Choroid plexus epithelial cell (primary cell): Measurements from ENCODE around the gene CD38.

Source experiments
- DNase-seq: peaks from one replicate; pipeline ENCODE4 v3.0.0-alpha.2; 2010; ENCODE audit warnings: low read depth
- H3K4me3 ChIP-seq: 2 replicates; pipeline ENCODE4 v1.5.1; 2011; ENCODE audit warnings: low read depth, mild to moderate bottlenecking, control low read depth, low read length, moderate library complexity
- TF ChIP-seq, protein P1 (sequence below): conservative IDR thresholded peaks from 2 replicates; pipeline ENCODE4 v1.5.1; 2011; ENCODE audit warnings: low read depth, mild to moderate bottlenecking, control low read depth, inconsistent platforms, low read length, moderate library complexity

The CD38 gene

GRCh38 chr4:15868111-15868510, 90.0 kb downstream of the CD38 start:
- TF ChIP-seq, protein P1, sequence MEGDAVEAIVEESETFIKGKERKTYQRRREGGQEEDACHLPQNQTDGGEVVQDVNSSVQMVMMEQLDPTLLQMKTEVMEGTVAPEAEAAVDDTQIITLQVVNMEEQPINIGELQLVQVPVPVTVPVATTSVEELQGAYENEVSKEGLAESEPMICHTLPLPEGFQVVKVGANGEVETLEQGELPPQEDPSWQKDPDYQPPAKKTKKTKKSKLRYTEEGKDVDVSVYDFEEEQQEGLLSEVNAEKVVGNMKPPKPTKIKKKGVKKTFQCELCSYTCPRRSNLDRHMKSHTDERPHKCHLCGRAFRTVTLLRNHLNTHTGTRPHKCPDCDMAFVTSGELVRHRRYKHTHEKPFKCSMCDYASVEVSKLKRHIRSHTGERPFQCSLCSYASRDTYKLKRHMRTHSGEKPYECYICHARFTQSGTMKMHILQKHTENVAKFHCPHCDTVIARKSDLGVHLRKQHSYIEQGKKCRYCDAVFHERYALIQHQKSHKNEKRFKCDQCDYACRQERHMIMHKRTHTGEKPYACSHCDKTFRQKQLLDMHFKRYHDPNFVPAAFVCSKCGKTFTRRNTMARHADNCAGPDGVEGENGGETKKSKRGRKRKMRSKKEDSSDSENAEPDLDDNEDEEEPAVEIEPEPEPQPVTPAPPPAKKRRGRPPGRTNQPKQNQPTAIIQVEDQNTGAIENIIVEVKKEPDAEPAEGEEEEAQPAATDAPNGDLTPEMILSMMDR = no peak
- peak; percentile 12 for DNase-seq
- H3K4me3 ChIP-seq = no peak overlapping the region

DNA sequence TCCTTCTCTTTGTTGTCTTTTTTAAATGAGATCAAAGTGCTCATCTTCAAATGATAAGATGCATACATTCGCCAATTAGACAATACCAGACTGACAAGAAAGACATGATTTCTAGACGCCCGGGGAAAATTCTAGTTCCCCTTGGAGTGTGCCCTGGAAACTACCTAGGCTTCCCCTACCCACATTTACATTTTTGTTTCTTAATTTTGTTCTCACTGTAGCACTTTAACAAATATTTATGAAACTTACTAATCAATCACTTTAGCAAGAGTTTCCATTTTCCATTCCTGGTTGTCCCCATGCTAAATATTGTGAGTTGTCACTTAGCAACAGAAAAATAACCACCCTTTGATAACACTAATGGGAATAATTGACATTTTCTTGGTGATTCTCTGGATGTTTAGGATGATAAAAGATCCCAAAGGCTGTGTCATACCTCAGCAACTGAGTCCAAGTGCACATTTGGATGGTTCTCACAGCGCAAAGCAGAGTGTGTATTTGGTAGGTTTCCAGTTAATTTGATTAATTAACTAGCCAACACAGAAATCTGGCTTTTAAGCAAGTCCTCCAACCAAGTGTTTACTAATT, 90.8 kb downstream of the CD38 start:
- DNase-seq = no peak
- H3K4me3 ChIP-seq = no peak overlapping the region
- TF ChIP-seq, protein P1 = no peak

GRCh38 chr4:15870079-15870478, 92.0 kb downstream of the CD38 start:
- TF ChIP-seq, protein P1 = no peak
- no peak overlapping the region for H3K4me3 ChIP-seq
- no peak for DNase-seq

DNA sequence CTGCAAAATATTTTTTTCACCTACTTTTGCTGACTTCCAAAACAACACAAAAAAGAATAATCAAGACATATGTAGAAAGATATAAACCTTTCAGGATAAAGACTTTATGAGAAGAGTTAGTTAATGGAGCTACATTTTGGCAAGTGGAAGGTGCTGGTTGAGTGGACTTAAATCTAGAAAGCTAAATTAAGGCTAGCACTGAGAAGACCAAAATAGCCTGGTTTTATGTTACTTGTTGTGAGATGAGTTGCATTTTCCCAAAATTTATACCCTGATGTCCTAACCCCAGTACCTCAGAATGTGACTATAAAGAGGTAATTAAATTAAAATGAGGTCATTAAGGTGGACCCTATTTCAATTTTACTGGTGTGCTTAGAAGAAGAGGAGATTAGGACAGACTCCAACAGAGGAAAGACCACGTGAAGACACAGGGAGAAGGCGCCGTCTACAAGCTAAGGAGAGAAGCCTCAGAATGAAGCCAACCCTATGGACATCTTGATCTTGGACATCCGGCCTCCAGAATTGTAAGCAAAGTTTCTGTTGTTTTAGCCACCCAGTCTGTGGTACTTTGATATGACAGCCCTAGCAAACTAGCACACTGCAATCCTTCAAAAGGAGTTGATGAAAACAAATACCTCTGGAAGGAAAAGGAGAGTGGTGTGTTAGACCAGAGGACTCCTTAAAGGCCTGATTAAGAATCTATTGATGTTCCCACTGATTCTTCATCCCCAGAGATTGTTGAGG, 93.0 kb downstream of the CD38 start:
- DNase-seq = no peak
- H3K4me3 ChIP-seq = no peak overlapping the region
- TF ChIP-seq, protein P1 = no peak

DNA sequence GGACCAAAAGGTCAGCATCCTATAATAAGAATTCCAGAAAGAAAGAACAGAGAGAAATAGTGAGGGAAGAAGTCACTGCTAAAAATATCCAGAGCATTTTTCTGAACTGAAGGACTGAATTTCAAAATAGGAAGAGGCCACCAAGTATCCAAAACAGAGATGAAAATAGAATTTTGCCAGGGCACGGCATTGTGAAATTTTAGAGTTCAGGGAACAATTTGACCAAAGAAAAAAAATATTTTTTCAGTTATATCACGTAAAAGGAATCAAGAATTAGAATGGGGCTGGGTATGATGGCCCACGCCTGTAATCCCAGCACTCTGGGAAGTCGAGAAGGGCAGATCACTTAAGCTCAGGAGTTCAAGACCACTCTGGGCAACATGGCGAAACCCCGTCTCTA, 95.0 kb downstream of the CD38 start:
- H3K4me3 ChIP-seq = no peak overlapping the region
- TF ChIP-seq, protein P1 = no peak
- no peak for DNase-seq

- TF ChIP-seq, protein P1 = no peak
- DNase-seq = no peak
- H3K4me3 ChIP-seq = no peak overlapping the region
Measured at GRCh38 chr4:15874671-15875070, 96.5 kb downstream of the CD38 start.
